ENCODE results near the gene CNR1.

DNA sequence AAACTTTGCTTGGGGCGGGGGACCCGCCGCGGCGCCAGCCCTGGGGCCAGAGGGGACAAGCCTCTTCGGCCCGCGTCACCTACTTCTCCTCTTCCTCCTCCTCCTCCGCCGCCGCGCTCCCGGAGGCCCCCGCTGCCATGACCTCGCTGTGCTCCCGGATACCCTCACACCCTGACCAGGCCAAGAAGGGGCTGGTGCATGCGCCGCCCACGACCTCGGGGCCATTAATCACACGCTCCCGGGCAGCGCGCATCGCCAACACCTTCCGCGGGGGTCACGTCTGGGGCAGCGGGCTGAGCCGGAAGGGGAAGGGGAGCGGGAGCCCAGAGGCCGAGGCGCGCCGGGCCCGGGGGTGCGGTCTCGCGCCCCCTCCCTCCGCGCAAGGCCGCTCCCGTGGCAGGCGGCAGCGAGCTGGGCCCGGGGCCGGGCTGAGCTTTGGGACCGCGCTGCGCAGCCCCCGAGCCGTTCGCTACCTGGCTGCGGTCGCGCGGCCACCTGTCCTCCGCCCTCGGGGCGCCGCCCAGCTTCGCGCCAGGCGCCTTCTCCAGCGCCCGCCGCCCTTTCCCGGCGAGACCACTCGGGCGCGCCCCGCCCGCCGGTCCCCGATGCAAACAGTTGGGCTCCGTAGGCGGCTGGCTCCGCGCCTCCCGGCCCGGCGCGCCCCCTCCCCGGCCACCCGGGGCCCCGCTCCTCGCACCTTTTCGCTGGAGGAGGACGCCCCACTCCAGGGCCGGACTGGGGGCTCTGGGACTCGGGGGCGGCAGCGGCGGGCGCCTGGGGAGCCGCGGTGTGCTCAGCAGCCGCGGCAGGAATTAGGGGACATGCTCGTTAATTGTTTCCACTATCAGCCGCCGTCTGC lies 575 bp upstream of the CNR1 start:
- TF ChIP-seq CTCF (IDR thresholded peaks at IDR 0.05) (no peak), POLR2A (IDR thresholded peaks at IDR 0.05) (no peak)
